RPMI8226 (cell line): Measurements from ENCODE around the gene CD34.
"Not testable (repeated sequence)": the region's sequence is repeated elsewhere in the genome, so short reads cannot be mapped to it uniquely, and the experiment has no call there.

Experiments
- DNase-seq: peaks from one replicate; pipeline ENCODE4 v3.0.0-alpha.2; 2015

The CD34 gene, protein sequence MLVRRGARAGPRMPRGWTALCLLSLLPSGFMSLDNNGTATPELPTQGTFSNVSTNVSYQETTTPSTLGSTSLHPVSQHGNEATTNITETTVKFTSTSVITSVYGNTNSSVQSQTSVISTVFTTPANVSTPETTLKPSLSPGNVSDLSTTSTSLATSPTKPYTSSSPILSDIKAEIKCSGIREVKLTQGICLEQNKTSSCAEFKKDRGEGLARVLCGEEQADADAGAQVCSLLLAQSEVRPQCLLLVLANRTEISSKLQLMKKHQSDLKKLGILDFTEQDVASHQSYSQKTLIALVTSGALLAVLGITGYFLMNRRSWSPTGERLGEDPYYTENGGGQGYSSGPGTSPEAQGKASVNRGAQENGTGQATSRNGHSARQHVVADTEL

DNA sequence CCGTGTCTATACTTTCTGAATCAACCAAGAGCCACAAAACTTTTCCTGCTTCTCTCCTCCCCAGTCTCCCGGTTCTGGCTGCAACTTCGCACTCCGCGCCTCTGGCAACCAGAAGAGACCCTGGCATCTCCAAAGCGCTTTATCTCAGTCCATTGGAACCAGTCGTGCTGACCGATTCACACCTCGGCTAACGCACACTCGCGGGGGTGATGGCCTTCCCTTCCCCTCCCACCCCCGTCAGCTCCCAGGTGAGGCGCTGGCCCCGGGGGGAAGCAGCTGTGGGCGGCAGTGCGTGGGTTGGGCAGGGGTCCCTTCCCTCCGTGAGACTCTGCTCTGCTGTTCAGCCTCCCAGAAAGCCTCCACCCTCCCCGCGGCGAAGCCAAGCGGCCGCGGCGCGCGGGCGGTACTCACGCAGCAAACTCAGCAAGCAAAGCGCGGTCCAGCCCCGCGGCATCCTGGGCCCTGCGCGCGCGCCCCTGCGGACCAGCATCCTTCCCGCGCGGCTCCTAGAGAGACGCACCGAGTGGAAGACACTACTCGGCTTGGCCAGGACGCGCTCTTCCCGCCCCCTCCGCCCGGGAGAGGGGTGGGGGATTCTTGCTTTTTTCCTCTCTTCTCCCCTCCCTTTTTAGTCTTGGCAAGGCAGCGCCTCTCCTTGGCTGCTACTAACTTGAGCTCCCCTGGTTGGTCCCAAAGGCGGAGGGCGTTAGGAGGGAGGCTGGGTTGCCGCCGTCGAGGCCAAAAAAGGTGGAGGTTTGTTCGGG, at the start of gene CD34:
Gene CD34, minus strand, starts transcription at position 535 of the 764 bp plus-strand sequence. Its CDS starts 45 bp downstream, at position 490.
- DNase-seq: no peak

DNA sequence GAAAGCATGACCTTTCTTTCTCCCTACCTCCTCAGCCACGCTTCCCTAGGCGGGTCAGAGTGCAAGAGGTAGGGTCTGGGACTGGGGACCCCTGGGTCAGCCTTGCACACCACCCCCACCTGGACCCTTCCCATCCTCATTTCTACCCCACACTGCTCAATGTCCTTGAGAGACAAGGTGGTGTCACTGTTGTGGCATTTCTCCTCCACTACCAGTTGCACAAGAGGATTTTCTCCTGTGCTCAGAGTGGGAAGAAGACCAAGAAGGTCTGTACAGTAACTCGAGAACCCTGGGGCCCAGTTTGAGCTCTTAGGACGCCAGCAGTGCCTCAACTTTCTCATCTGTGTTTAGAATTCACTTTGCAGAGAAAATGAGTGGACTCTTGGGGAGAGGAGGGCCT, 49.4 kb upstream of the CD34 start:
- DNase-seq: no peak

DNA sequence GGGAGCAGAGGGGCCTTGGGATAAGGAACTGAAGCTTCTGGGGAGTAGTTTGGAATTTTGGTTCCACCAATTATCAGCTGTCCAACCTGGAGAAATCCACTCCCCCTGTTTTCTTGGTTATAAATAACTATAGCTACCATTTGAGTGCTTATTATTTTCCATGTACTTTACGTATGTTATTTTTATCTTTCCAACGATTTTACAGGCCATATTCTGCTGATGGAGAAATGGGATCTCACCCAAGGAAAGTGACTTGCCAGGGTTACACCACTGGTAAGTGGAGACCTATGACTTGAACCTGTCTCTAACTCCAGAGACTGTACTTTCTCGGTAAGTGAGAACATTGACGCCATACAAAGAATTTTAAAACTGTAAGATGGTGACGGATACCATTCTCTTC, 49.0 kb upstream of the CD34 start:
- DNase-seq: no peak

DNA sequence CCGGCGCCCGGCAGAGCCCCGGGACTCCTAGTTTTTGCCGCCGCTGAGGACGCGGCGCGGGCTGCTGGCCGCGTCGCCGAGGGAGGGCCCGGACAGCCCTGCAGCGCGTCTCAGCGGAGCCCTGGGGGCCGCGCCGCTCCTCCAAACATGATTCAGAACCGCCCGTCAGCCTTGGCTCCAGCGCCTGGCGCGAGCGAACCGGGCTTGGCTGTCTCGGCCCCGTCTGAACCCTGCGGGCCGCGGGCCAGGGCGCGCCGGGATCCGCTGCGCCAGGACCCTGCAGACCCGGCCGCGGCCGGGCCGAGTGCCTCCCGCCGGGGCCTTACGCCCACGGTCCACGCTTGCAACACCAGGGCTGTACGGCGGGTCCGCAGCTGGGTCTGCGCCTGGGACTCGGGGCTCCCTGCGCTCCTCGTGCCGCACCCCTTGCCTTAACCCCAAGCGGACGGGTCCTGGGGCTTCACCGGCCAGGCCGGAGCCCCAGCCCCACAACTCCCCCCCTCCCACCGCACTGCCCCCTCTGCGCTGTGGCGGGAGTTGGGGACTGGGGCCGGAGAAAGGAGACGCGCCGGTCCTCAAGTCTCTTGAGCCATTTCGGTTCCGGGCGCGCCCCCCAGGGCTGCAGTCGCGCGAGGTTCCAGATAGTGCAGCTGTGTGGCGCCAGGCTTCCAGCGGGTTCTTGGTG, 48.4 kb upstream of the CD34 start:
- DNase-seq: no peak

DNA sequence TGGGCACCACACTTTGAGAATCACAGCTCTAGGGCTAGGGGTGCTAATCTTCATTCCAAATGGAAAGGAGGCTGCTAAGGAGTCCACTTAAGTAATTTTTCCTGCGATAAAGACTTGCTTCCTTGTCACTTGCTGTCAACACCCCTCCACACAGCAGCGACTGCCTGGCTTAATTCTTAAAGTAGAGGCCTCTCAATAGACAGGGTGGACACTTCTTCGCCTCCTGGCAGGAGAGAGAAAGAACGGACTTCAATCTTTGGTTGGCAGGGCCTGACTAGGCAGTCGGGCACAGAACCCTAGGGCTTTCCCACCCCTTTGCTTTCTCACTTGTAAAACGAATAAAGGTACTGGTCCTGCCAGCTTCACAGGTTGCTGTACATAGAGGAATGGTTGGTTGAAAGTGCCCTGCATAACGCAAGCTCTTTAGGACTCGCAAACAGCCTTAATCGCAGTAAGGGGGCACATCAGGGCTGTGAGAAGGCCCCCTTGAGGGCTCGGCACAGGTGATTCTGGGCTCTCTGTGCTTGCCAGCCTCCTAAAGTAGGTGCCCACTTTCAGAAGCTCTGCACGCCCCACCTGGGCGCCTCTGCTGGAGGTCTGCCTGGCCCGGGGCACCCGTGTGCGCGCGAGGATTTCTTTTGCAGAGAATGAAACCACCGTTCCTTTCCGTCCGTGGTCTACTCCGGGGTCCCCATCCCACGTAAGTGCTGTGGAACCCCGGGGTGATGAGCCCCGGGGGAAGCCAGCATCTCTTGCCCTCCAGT, 47.6 kb upstream of the CD34 start:
- no peak for DNase-seq

DNA sequence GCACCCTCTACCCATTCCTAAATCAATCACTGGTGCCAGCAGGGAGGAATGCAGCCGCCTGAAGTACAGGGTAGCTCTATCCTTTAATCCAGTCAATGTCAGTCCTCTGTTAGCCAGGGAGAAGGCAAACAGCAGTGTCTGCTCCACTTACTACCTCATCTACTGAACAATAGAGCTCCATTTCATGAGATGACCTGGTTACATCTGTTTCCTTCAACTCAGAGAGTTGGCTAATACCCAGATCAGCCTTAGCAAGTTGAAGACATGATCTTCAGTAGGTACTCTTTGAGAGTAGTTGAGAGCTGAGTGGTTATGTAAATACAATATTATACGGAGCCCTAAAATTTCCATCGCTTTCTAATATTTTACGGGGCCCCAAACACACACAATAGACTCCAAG, 46.1 kb upstream of the CD34 start:
- DNase-seq: no peak

DNA sequence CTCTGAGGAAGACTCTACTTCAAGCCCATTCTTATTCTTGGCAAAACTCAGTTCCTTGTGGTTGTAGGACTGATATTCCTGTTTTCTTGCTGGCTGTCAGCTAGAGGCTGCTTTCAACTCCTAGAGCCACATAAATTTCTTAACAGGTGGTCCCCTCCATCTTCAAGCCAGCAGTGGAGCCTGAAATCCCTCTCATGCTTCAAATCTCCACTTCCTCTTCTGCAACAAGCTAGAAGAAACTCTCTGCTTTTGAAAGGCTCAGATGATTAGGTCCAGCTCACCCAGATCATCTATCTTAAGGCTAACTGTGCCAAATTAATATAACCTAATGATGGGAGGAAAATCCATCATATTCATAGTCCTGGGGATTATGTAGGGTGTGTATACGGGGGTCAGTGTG, 43.2 kb upstream of the CD34 start:
- DNase-seq: no peak

DNA sequence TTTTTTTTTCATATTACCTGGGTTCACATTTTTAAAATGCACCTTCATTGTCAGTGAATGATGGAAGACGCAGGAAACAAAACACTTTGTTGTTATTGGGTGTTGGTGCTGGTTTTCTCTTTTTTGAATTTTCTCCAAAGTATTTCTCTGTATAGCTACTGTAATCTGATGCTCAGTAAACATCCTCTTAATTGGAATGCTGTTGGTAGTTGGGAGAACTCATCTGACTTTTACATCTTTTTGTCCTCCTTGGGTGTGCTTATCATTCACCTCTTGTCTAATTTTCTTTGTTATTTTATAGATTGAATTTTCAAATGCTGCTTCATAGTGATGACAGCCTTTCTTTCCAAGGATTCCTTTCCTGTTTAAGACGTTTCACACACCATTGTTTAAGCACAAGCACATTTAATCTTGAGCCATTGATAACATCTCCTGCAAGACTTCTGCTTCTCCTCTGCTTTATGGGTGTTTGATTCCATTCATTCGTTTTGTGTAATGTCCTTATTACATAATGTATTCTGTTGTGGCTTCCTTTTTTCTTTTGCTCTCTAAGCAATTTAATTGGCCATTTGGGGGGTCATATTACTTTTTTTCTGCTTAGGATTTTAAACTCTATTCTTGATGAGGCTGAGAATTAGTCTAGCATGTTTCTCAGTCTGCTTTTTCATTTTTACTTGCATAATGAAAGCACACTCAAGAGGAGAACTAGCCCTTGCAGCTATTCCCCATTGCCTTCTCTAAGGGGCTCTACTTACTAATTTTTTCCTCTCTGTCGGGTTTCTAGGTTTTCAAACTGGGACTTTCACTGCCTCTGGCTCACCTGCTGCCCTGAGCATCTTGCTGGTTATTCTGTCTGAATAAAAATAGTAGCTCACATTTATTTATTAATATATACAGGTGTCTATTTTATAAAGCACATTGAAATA, 42.0 kb upstream of the CD34 start:
- DNase-seq: no peak

DNA sequence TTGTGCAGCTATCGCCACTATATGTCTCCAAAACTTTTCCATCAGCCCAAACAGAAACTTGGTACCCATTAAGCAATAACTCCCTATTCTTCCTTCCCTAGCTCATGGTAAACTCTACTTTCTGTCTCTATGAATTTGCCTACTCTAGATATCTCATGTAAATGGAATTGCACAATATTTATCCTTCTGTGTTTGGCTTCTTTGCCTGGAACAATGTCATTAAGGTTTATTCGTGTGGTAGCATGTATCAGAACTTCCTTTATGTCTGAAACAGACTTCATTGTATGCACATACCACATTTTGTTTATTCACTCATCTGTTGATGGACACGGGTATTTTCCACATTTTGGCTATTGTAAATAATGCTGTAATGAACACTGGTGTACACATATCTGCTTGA, 40.7 kb upstream of the CD34 start:
- DNase-seq: no peak

DNA sequence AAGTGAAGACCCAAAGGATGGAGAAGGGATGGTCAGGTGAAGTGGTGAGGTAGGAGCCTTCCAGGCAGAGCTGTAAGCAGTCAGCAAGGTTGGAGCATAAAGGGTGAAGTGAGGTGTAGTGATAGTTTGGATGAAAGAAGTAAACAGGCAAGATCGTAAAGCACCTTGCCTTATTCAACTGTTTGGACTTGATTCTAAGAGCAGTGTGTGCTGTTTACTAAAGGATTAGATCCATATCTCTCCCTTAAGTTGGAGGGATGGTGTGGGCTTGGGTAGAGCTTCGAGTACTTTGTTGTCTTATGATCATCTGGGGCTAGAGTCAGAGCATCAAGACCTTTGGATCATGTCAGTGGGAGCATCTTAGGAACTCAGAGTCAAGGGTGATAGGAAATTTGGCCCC, 39.8 kb upstream of the CD34 start:
- DNase-seq: no peak

DNA sequence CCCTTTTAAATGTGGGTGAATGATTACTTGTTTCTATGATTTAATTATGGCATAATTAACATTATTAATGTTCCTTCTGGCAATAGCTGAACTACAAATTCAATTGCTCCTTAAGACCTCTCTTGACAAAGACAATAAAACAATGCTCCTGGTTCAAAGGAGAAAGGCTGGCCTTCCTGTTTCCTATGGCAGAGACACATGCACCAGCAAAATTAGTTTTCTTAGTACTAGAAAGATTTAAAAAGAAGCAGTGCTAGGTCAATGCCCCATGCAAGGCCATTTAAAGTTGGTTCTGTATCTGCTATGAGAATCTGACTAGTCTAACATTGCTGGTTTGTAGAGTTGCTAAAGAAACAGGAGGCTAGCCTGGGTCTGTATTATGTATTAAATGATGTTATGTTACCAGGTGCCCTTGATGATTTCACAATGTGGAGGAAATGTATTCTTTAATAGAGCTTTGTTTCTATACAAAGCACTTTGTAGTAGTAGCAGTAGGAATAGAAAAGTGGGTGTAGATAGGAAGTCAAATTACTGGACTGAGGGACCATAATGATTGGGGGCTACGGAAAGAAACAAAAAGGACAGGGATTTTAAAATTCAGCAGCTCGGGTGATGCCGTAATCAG, 38.8 kb upstream of the CD34 start:
- no peak for DNase-seq

DNA sequence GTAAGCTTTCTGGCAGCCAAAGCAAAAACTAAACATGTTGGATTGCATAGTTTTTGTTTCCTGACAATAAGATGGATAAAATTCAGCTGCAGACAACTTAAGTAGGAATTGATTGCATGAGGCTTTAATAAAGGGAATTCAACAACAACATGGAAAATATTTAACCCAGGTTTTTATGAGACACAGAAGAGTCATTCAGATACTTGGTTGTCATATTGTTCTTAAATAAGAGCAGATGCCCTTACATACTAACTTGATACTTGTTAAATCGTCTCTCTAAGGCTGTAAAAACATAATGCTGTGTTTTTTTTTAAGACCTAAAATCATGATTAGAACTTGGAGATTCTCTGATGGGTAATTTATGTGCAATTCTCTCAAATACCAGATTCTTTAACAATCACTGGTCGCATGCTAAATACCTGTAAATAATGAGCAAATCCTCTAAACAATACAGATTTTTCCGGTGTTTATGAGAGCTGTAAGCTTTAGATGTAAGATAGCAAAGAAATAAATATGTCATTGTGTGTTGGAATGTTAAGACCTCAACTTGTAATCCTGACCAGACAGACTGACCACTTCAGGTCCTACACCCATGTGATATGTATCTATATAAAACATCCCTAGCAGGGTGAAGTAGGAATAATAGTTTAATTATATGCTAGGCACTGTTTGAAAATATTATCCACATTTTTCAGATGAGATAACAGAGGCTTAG, 37.8 kb upstream of the CD34 start:
- DNase-seq: no peak

DNA sequence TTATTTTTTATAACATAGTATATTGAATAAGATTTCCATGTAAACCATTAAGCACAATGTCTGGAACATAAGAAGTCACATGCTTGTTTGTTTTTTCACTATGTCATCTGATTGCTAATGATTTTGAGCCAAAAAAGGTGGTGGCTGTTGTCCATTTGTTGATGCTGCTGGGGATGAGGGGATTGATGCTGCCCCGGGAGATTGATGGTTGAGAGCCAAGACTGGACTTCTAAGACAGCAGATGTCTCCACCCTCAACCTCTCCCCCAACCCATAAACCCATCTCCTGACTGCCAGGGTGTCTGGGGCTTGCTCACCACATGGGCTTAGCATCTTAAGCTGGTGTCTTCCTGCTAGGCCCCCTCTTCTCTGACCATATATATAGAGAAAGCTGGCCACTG, 35.8 kb upstream of the CD34 start:
- no peak for DNase-seq

DNA sequence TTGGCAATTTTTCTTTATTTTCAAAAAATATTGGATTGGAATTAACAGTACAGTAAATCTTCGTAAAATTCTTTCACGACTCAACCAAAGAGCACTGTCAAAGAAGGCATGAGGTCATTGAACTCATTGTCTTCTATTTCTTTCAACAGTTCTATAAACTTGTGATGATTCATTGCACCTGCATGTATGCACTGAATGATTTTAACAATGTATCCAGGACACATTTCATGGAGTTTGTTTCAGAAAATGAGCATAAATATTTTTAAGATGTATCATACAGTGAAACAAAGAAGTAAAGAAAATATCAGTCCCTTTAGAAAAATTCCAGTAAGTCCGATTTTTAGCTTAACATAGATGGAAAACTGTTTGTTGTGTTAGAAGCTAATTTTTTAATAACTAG, 33.6 kb upstream of the CD34 start:
- DNase-seq: no peak

DNA sequence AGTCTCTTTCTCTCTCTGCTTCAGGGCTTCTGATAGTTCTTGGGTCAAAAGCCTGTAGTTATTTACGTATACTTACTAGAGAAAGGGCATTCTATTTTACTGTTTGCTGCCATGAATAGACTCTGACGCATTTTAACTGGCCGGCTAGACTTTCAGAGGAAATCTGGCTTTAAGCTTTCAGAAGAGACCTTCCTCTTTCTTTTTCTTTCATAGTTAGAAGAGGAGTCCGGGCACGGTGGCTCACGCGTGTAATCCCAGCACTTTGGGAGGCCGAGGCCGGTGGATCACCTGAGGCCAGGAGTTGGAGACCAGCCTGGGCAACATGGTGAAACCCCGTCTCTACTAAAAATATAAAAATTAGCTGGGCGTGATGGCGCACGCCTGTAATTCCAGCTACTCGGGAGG, 31.4 kb upstream of the CD34 start:
- not testable (repeated sequence) for DNase-seq

DNA sequence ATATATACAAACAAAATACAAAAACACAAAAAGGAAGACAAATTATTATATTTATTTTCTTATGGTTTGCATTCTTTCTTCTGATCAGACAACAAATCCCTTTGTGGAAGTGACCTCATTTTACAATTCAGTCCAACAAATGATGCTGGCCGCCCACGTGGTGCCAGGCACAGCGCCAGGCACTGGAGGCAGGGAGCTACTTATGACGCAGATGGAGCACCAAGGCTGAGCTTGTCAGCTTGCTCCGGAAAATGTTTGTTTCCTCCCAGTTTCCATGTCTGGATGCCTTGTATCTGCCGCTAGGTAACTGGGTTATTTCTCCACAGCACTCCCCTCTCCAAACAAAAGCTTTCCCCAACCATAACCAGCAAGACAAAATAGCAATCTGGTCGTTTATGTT, 30.7 kb upstream of the CD34 start:
- DNase-seq: no peak

DNA sequence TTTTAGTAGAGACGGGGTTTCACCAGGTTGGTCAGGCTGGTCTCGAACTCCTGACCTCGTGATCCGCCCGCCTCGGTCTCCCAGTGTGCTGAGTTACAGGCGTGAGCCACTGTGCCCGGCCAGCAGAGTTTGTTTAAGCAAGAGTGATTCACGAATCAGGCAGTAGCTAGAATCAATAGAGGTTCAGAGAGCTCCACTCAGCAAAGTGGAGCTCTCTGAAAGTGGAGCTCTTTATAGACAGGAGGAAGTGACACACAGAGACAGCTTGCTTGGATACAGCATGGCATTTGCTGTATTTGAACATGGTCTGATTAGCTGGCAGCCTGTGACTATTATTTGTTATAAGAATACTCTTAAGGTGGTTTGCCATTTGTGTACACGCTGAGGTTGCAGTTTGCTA, 27.1 kb upstream of the CD34 start:
- peak; percentile 10 for DNase-seq

DNA sequence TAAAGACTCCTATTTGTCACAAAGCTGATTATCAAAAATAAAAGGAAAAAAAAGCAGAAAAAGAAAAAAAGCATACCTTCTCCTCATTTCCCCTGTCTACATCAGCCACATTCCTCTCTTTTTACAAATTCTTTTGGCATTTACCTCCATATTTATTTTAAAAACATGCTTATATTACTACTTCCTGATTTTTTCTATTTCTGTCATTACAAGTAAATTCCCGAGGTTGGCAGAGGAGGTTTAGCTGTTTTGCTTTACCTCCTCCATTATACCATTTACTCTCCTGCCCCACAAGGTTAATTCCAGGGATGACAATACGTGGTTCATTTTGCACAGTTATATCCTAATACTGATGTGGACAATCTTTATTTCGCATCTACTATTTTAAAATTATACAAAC, 26.3 kb upstream of the CD34 start:
- DNase-seq: no peak

DNA sequence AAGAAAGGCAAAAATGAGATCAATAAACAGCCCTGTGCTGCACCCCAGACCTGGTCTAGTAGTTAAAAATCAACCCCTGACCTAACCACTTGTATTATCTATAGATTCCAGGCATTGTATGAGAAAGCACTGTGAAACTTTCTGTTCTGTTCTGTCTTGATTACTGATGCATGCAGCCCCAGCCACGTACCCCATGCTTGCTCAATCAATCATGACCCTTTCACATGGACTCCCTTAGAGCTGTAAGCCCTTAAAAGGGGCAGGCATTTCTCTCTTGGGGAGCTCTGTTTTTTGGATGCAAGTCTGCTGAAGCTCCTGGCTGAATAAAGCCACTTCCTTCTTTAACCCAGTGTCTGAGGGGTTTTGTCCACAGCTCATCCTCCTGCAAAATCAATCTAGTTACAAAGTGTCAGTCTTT, 24.2 kb upstream of the CD34 start:
- no peak for DNase-seq

DNA sequence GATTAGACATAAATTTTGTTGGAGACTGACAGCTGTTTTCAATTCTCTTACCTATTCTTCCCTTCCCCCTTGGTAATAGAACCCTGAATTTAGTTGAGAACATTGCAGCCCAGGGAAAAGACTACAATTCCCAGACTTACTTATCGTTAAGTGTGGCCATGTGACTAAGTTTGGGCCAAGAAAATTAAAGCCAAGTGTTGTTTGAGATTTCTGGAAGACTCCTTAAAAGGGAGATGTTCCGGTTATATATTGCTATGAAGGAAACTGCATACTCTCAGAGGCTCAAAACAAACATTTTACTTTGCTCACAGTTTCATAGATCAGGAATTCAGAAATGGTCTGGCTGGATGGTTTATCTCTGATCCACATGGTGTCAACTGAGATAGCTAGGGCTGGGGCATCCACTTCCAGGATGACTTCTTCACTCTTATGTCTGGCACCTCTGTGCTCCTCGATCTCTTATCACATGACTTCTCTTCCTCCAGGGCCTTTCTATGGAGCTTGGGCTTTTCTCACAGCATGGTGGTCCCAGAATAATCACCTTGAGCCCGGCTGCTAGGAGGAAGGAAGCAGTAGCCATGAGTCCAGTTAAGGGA, 22.4 kb upstream of the CD34 start:
- DNase-seq: no peak
